ENCODE results near the gene PALB2. TPM values are rescaled to one million over a fixed set of nuclear protein-coding genes. Genes with fewer than 3 reads are reported as not detected.

PALB2 gene
- total RNA-seq, 1 experiment from 2014 or later: 22.4 TPM

DNA sequence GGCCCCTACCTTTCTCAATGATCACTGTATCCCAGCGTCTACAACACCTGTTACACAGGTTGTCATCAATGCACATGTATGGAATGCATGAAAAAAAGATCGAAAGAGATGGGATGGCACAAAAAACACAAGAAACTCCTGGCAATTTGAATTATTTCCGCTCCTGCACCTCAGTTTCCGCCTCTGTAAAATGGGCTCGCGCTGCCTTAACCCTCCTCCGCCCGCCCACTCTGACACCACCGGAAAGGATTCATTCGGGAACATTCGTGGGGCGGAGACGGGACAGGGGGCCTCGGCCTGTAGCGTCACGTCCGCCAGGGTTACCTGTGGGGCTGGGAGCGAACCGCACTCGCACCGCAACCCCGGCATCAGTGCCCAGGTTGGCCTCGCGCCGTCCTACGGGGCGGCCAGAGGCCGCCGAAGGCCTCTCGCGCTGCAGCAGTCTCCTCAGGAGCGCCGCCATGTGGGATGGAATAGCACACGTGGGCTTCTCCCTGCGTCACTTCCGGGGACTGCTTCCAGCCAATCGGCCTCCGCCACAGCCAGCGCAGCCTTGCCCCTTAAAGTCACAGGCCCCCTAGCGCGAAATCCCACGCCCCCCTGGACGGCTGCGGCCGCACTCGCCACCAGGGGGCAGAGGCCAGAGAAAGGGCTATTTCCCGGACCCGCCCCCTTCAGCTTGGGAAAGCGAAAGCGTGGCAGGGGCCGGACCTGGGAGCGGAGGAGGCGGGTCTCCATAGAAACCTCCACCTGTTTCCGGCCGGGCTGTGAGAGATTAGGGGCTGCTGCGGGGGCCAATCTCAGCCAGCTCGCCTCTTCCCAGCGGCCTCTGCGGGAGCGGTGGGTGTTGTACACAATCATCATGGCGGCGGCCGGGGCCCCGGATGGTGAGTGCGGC is 84.0 kb downstream of the PALB2 start, which contains the start of the genes EARS2 and UBFD1:
EARS2 (minus strand) TSS at position 470 of the 898 bp plus-strand sequence; CDS start at position 463, 7 bp downstream.
UBFD1 (plus strand) TSS at position 847 of the 898 bp plus-strand sequence; CDS start at position 863, 16 bp downstream.
- DNase-seq (ENCODE audit: extremely low read depth, low read depth): peak; percentile 98

DNA sequence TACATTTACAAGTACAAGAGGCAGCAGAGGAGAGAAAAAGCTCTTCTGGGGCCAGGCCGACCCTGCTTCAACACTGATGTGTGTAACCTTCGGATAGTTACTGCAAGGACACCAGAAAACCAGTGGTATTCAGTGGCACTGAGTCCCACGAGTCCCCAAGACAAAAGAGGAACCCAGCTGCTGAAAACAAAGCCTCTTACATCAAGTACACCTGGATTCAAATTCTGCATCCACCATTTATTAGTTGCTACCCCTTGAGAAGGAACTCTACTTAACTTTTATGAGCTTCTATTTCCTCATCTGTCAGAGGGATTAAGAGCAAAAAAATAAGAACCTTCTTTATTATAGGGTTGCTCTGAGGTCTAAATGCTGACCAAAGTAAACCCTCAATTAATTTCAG is 86.6 kb downstream of the PALB2 start:
- no peak for DNase-seq (ENCODE audit: extremely low read depth, low read depth)

Other genes with a start within 250 kb of the PALB2 start
- 15.8 and 22.4 TPM in 2 replicates for gene COG7, start 188.1 kb downstream of the PALB2 start, total RNA-seq (2014; rRNA removed; shearing (Covaris generic))
- 17.1 and 17.5 TPM in 2 replicates for gene GGA2, start 130.8 kb downstream of the PALB2 start, total RNA-seq (2014; rRNA removed; shearing (Covaris generic))
- gene EARS2, start 84.0 kb downstream of the PALB2 start, total RNA-seq (2014; rRNA removed; shearing (Covaris generic)): 28.9 and 32.4 TPM in 2 replicates
- 57.4 and 59.6 TPM in 2 replicates for gene UBFD1, start 83.6 kb downstream of the PALB2 start, total RNA-seq (2014; rRNA removed; shearing (Covaris generic))
- gene NDUFAB1, start 45.0 kb downstream of the PALB2 start, total RNA-seq (2014; rRNA removed; shearing (Covaris generic)): 195 and 207 TPM in 2 replicates
- 40.3 and 49.1 TPM in 2 replicates for gene DCTN5, start 156 bp upstream of the PALB2 start, total RNA-seq (2014; rRNA removed; shearing (Covaris generic))
- gene PLK1, start 37.6 kb upstream of the PALB2 start, total RNA-seq (2014; rRNA removed; shearing (Covaris generic)): 59.1 and 66.3 TPM in 2 replicates
- gene ERN2, start 71.9 kb upstream of the PALB2 start, total RNA-seq (2014; rRNA removed; shearing (Covaris generic)): not detected in 2 replicates
- not detected in 2 replicates for gene CHP2, start 113.7 kb upstream of the PALB2 start, total RNA-seq (2014; rRNA removed; shearing (Covaris generic))
- gene PRKCB, start 194.7 kb upstream of the PALB2 start, total RNA-seq (2014; rRNA removed; shearing (Covaris generic)): 1.5 and 2.0 TPM in 2 replicates